ENCODE data around the gene SPCS3.

Gene SPCS3

DNA sequence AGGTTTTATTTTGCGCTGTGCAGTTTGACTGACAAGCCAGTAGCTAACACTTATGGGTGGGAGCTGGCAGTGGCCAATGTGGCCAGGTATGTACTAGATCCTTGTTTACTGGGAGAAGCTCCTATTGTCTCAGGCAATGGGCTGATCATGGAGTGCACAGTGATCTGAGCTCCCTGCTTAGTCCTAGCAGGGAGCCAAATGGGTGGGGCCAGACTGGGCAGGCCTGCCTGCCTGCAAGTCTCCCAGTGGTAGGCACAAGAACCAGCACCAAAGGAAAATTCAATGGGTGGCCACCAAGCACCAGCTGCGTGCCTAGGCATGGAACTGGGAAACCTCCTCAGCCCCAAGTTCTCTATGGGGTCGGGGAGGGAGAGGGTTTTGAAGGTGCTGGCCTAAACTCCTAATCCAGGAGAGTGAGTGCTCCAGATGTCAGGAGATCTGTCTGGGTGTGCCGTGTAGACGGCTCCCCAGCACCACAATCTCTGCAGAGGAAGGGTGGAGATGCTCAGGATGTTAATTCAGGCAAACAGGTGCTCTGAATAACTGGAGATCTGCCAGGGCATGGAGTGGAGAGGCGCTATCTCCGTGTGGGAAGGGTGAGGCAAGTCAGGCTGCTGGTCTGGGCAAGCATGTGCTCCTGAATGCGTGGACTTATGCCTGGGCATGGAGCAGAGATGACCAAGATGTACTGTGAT is 48.2 kb downstream of the SPCS3 start:
- CTCF ChIA-PET: interaction anchor here (1.0 kb wide), 1 partner anchor 9 kb away, joined by 4 read pairs; no protein-coding TSS in a partner anchor

GRCh38 chr4:176376032-176376614 is 56.4 kb downstream of the SPCS3 start:
- DNase-seq (ENCODE audit: extremely low spot score): no peak
- ChIA-PET CTCF (interaction anchor here (1.0 to 5.8 kb wide), 10 partner anchors 8 to 671 kb away, joined by 3 to 122 read pairs (median 4); no protein-coding TSS in a partner anchor), POLR2A (no interaction called here)
- TF ChIP-seq, protein P1, sequence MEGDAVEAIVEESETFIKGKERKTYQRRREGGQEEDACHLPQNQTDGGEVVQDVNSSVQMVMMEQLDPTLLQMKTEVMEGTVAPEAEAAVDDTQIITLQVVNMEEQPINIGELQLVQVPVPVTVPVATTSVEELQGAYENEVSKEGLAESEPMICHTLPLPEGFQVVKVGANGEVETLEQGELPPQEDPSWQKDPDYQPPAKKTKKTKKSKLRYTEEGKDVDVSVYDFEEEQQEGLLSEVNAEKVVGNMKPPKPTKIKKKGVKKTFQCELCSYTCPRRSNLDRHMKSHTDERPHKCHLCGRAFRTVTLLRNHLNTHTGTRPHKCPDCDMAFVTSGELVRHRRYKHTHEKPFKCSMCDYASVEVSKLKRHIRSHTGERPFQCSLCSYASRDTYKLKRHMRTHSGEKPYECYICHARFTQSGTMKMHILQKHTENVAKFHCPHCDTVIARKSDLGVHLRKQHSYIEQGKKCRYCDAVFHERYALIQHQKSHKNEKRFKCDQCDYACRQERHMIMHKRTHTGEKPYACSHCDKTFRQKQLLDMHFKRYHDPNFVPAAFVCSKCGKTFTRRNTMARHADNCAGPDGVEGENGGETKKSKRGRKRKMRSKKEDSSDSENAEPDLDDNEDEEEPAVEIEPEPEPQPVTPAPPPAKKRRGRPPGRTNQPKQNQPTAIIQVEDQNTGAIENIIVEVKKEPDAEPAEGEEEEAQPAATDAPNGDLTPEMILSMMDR (IDR thresholded peaks at IDR 0.05; ENCODE audit: control extremely low read depth, extremely low read depth, low read depth, missing control alignments): peak; percentile 43

More for the DNA sequence above, 48.2 kb downstream of the SPCS3 start:
- no peak for DNase-seq (ENCODE audit: extremely low spot score)
- POLR2A ChIA-PET: no interaction called here
- TF ChIP-seq, protein P1 (IDR thresholded peaks at IDR 0.05; ENCODE audit: control extremely low read depth, extremely low read depth, low read depth, missing control alignments): no peak

DNA sequence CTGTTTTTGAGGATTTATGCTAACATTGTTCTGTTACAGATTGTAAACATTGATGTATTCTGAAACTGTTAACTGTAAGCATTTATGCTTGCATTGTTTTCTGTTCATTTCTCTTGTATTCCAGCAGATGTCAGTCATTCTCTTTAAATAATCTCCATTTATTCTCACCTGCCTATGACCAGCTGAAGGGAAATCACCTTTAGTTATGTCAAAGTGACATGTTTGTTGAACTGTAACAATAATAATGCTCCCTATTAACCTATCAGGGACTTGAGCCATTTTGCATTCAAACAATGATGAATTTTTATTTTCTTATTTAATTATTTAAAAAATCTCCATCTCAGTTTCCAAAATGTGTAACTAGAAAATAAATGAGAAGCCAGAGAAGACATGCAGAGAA is 58.0 kb downstream of the SPCS3 start:
- TF ChIP-seq, protein P1 (IDR thresholded peaks at IDR 0.05; ENCODE audit: control extremely low read depth, extremely low read depth, low read depth, missing control alignments): peak; percentile 43

DNA sequence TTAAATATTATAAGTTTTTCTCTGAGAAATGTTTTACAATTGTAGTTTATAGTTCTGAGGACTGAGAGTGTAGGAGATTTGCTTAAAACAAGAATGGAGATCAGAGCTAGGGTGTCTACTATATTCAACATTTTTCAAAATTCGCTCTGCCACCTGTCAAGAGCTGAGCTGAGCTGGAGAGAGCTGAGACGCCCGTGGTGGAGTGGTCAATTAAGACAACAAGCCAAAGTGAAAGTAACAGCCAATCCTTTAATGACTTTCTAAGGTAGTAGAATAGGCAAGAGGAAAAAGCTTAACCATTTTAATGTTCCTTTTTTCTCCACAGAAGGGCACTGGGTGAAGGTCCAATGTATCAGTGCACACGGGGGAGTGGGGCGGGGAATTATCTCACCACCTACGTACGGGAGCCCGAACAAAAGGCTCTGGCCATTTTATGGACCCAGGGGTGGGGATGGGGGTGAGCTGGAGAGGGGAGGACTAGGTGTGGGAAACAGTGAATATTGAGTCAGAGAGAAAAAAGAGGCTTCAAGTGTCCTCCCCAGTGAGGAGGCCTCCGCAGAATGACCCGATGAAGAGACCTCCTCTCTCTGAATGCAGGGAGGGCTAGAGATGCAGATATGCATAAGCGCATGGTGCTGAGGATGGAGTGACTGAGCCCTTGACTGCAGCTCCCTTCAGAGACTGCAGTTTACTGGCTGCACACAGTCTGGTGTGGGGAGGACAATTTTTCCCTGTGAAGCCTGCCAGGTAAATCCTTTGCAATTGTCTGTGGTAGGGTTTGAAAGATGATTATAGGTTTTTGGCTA is 60.8 kb downstream of the SPCS3 start:
- no peak for DNase-seq (ENCODE audit: extremely low spot score)
- ChIA-PET CTCF (interaction anchor here (0.9 to 5.8 kb wide), 3 partner anchors 100 to 671 kb away, joined by 3 to 122 read pairs (median 7); no protein-coding TSS in a partner anchor), POLR2A (no interaction called here)
- TF ChIP-seq, protein P1 (IDR thresholded peaks at IDR 0.05; ENCODE audit: control extremely low read depth, extremely low read depth, low read depth, missing control alignments): no peak

More for the DNA sequence above, 58.0 kb downstream of the SPCS3 start:
- POLR2A ChIA-PET: no interaction called here
- peak; percentile 32 for DNase-seq (ENCODE audit: extremely low spot score)
- CTCF ChIA-PET: interaction anchor here (1.1 to 5.8 kb wide), 20 partner anchors 9 to 959 kb away, joined by 3 to 122 read pairs (median 4); no protein-coding TSS in a partner anchor
